Measurements from ENCODE around the gene UCN.

DNA sequence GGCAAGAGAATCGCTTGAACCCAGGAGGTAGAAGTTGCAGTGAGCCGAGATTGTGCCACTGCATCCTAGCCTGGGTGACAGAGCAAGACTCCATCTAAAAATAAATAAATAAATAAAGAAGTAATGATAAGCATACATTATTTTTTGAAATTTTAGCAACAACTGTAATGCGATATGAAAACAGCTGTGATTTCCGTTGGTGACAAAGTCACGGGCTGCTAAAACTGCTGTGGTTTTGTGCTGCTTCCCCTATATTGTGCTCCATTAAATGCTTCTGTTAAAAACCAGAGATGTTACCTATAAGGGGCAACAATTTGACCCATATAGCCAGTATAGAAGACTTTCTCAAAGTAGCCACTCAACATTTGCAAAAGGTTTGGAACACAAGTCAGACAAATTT lies 17.7 kb downstream of the UCN start:
- TF ChIP-seq POLR2A (IDR thresholded peaks at IDR 0.05), result no peak
- no peak for TF ChIP-seq CTCF (IDR thresholded peaks at IDR 0.05)
